KG1 (cell line): ENCODE measurements around the gene JCHAIN.
"Not testable (repeated sequence)": the region's sequence is repeated elsewhere in the genome, so short reads cannot be mapped to it uniquely, and the experiment has no call there.

Experiments
- DNase-seq: peaks from one replicate; lab custom pipeline; 2025; lab: John Stamatoyannopoulos, UW

Gene JCHAIN

GRCh38 chr4:70688795-70689231 is 22.5 kb upstream of the JCHAIN start:
- no peak for DNase-seq

DNA sequence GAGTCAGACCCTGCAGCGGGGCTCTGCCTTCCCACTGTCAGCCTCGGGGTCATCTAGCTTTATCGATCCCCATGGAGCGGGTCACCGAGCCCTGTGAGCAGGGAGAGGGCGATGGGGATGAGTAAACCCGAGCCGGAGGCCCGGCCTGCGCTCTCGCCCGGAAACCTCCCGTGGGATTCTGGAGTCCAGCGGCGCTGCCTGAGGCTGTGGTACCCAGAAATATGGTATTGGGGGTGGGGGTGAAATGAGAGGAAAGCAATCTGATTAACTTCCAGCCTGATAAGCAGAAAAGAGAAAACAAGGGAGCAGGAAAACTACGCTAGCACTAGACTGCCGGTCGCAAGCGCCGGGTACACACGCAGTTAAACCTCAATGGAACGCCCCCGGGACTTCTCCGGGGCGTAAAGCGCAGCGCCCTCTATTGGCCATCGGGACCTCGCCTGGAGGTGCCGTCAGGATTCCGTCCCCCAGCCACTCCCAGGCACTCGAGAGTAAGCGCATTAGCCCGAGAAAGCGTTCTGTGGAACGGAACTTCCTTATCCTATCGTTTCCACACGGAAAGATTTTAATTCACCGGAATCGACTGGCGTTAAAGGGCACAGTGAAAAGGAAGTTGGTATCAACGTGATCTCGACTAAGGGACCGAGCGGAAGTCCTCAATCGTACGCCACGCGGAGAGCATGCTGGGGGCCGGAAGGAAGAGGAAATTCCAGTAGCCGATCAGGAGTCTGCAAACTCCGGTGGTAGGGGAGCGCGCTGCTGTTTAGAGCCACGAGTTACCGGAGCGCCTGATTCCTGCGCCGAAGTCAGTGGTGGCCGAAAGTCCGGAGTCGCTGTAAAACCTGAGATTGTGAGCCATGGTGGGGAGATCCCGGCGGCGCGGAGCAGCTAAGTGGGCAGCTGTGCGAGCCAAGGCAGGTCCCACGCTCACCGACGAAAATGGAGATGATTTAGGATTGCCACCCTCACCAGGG is 21.8 kb upstream of the JCHAIN start, which contains the start of gene UTP3:
UTP3 (plus strand) TSS at position 712 of the 974 bp plus-strand sequence; CDS start at position 858, 146 bp downstream.
- DNase-seq = peak; percentile 98

GRCh38 chr4:70687392-70687791 is 21.1 kb upstream of the JCHAIN start:
- no peak for DNase-seq

DNA sequence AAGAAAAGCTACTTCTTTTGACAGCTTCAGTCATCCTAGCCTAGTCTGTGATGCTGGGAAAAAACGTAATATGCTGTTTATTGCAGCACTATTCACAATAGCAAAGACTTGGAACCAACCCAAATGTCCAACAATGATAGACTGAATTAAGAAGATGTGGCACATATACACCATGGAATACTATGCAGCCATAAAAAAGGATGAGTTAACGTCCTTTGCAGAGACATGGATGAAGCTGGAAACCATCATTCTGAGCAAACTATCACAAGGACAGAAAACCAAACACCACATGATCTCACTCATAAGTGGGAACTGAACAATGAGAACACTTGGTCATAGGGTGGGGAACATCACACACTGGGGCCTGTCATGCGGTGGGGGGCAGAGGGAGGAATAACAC is 15.8 kb upstream of the JCHAIN start:
- not testable (repeated sequence) for DNase-seq

DNA sequence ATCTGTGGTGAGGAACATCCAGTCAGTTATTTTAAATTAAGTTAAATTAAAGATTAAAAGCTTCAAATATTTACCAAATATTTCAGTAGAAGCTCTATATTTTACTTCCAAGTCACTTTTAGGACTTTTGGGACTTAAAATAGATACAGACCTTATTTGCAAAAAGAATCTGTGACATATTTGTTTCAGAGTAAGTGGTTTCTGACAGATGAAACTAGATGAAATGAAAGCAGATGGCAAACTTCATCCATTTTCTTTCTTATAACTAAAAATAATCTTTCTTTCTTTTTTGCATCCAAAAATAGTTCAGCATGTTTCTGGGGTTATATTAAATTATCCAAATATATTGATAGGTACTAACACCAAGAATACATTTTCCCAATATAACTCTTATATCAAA is 15.4 kb upstream of the JCHAIN start:
- no peak for DNase-seq

DNA sequence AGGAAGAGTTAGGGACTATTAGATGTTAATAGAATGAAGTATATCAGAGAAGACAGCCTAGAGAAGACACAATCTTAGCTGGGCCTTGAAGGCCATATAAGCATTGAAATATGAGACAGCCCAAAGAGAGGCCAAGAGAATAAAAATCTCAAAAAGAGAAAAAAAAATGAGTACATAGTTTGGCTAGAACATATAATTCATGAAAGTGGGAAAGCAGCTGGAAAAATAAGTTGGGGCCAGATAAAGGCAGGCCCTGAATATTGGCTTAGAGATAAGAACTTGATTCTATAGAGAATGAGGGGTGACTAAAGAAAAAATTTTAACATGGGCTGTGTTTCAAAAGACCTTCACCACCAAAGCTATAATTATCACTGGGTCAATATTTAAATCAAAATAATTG is 14.6 kb upstream of the JCHAIN start:
- DNase-seq = no peak

GRCh38 chr4:70678383-70678999 is 12.2 kb upstream of the JCHAIN start:
- DNase-seq = no peak

GRCh38 chr4:70676554-70677090 is 10.3 kb upstream of the JCHAIN start:
- DNase-seq = no peak

GRCh38 chr4:70674731-70675130 is 8.4 kb upstream of the JCHAIN start:
- DNase-seq = no peak

- DNase-seq = no peak
Measured at GRCh38 chr4:70674191-70674590, 7.9 kb upstream of the JCHAIN start.

- DNase-seq = no peak
Measured at GRCh38 chr4:70671091-70671490, 4.8 kb upstream of the JCHAIN start.

DNA sequence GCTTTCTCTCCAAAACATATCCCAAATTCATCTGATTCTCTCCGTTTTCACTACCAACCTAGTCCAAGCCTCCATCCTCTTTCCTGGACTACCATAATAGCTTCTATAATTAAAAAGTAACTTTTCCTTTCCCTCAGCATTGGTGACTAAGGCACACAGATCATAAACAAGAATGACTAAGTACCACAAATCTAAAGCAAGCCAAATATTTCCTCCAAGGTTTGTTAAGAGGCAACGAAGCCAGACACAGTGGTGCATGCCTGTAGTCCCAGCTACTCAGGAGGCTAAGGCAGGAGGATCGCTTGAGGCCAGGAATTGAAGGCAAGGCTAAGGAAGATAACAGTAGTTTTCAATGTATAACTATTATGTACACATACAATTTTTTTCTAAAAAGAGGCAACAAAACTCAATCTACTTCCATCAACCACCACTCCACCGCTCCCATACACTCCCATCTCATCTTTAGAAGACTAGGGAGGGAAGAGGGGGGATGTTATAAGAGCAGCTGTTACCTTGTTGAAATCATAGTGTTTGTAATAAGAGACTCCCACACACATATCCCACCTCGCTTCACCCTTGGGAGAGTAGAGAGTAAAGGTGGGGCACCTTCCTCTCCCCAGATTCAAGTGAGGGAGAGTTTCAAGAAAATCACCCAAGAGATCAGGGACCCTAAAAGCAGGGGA is 4.2 kb upstream of the JCHAIN start:
- DNase-seq = no peak

GRCh38 chr4:70667740-70668535 is 1.6 kb upstream of the JCHAIN start:
- DNase-seq = no peak

- DNase-seq = not testable (repeated sequence)
Measured at GRCh38 chr4:70661309-70661922, 4.9 kb downstream of the JCHAIN start.

- DNase-seq = no peak
Measured at GRCh38 chr4:70660106-70660505, 6.2 kb downstream of the JCHAIN start.

GRCh38 chr4:70658418-70658817 is 7.9 kb downstream of the JCHAIN start:
- no peak for DNase-seq

DNA sequence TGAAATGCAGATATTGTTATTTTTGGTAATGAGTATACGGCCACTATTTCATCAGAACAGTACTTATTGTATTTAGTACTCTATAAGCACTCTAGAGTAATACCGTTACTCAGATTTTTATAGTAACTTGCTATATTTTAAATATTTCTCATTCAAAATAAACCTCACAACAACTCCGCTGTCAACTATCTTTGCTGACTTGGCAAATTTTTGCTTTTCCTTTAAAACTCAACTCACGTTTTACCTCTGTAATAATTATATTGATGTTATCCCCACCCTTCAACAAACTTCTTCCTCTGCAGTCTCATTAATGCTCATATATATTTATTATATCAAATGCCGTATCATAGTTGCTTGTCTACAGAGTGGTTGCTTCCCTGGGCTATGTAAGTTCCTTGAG is 9.0 kb downstream of the JCHAIN start:
- no peak for DNase-seq

DNA sequence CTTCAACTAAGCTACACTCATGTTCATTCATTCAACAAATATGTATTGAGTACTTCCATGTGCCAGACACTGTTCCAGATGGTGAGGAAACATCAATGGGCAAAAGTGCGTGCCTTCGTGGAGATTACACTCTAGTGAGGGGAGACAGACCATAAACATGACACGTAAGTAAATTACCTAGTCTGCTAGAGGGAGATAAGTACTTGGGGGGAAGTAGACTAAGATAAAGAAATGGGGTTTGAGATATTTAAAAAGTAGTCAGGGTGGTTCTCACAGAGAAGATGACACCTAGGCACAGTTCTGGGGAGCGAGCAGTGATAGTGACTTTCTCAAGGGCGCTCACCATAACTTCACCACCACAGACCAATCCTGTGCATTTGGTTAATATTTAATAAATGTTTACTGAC is 11.7 kb downstream of the JCHAIN start:
- no peak for DNase-seq

GRCh38 chr4:70651864-70652506 is 14.3 kb downstream of the JCHAIN start:
- DNase-seq = peak; percentile 21

DNA sequence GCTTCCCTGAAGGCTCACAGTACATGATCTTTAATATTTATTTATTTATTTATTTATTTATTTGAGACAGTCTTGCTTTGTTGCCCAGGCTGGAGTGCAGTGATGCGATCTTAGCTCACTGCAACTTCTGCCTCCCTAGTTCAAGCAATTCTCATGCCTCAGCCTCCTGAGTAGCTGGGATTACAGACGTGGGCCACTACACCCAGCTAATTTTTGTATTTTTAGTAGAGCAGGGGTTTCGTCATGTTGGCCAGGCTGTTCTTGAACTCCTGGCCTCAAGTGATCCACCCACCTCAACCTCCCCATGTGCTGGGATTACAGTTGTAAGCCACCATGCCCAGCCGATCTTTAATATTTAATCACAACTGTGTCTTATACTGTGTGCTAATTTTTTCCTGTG is 15.6 kb downstream of the JCHAIN start:
- DNase-seq = not testable (repeated sequence)
